Gastrocnemius medialis (tissue), 4 donors: Measurements from ENCODE around the gene CXXC5.

Source experiments
- CTCF ChIP-seq, 5 experiments: fragments of 450-650 bp in 3 of 5; fragments of 200-600 bp in 2 of 5; sonication (generic) in 2 of 5; IDR thresholded peaks in 4 of 5; conservative IDR thresholded peaks in 1 of 5; 1 replicate in 4 of 5; 2 replicates in 1 of 5; pipeline ENCODE4 v1.5.1; 2016 to 2019; ENCODE audit warnings: antibody characterized with exemption in 5 of 5, mild to moderate bottlenecking in 3 of 5, moderate library complexity in 3 of 5
- POLR2A ChIP-seq, 2 donors: fragments of 450-650 bp; IDR thresholded peaks; one replicate each; pipeline ENCODE4 v1.6.1; 2017; ENCODE audit warnings: antibody characterized with exemption in 2 of 2, mild to moderate bottlenecking in 2 of 2, moderate library complexity in 2 of 2

DNA sequence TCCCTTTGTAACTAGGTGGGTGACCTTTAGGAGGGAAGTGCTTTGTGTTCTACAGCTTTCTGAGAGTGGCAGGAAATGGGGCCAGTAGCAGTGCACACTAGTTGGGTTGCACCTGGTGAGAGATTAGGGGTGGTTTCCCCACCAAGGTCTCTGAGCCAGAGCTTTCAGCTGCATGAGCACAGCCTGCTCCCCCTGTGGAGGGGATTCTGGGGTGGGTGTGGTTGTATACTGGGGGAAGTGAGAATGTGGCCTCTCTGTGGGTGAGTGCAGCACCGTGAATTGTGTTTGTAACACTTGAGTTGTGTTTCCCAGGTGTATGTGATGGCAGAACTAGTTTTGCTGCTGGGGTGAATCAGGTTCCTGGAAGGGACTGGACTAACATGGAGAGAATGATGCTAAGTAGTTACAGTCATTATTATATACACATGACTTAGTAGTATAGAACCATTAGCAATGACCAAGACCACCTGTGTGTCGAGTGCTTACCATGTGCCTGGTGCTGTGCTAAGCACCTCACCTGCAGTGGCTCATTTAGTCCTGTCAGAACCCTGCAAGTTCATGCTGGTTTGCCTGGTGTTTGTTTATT is 11.8 kb upstream of the CXXC5 start:
- TF ChIP-seq POLR2A (IDR thresholded peaks at IDR 0.05) (no peak), CTCF (IDR thresholded peaks at IDR 0.05 in 4 of 5, conservative IDR thresholded peaks at IDR 0.05 in 1 of 5) (no peak)
